ENCODE measurements around the gene NOLC1.
"Not testable (repeated sequence)": the region's sequence is repeated elsewhere in the genome, so short reads cannot be mapped to it uniquely, and the experiment has no call there.

The NOLC1 gene

DNA sequence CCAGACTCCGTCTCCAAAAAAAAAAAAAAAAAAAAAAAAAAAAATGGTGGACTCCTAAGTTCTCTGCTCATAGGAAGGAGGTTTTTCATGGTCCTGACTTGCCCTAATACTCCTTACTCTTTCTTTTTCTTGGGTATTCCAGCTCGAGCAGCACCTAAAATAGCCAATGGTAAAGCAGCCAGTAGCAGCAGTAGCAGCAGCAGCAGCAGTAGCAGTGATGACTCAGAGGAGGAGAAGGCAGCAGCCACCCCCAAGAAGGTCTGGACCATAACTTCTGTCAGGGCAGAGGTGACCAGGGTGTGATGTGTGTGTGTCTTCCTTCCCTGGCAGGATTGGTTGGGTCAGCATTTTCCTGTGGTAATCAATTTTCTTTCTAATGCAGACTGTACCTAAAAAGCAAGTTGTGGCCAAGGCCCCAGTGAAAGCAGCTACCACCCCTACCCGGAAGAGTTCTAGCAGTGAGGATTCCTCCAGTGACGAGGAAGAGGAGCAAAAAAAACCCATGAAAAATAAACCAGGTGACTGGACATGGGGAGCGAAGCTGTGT is 6.9 kb downstream of the NOLC1 start:
- DNase-seq, result no peak

DNA sequence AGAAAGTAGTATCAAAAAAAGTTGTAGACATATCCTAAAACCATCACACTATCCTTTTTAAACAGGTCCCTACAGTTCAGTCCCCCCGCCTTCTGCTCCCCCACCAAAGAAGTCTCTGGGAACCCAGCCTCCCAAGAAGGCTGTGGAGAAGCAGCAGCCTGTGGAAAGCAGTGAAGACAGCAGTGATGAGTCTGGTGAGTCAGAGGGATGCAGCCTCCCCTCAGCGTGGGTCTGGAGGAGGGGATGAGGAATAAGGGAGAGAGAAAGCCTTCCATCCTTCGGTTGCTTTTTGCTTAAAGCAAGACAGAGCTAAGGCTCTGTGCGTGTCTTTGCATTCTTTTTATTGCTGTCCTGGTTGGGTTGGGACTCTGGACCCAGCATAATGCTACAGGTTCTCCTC is 7.6 kb downstream of the NOLC1 start:
- DNase-seq, result no peak

DNA sequence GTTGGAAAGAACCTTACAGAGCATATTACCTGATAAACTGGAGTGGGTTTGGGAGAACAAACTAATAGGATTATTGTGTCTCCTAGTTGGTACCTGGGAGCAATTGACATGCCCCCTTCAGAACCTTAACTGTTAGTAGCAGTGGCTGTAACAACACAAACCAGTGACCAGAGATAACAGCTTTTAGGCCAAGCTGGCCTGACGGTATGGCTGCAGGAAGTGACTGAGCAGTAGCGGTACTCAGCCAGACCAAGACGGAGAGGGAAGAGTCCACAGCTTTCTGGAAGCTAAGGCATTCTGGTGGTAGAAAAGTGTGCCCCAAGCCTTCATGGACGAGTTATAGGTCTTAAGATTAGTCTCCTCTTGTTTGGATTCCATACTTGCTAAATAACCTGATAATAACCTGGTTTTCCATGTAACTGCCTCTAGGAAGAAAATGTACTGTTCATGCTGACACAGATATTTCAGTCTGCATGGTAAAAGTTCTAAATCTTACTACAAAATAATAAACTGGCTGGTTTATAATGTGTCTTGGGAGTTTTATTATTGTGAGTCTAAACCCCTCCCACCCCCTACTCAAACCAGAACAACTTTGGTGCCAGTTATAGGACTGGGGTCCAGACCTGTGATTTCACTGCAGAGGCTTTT is 11.3 kb downstream of the NOLC1 start:
- no peak for DNase-seq

DNA sequence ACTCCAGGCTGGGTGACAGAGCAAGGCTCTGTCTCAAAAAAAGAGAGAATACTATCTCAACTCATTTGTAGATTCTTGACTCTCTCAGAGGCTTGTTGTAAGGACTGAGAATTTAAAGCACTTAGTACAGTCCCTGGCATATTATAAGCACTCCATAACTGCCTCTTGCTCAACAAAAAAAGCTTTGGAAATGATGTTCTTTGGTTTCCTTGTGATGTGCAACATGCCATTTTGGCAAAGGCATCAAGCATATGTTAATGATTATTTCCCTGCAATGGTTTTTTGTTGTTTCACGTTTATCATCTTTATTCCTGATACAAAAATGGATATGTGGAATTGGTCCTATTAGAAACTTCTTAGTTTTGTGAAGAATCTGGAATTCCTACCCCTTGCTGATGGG is 15.7 kb downstream of the NOLC1 start:
- no peak for DNase-seq

DNA sequence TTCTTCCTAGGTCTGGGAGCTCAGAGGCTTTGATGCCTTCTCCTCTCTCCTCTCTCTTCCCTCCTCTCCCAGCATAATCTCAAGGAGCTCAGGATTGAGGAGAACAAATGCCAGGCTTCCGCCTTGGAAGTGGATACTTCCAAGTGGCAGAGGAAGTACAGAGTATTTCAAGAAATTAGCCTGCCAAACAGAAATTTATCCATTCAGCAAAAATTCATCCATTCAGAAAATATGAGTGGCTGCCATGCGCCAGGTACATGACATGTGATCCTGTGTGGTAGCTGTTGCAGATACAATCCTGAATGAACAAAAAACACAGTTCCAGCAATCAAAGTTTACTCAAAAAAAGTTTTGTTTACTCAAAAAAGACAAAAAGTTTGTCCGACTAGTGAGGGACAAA is 18.4 kb downstream of the NOLC1 start:
- DNase-seq, result no peak

DNA sequence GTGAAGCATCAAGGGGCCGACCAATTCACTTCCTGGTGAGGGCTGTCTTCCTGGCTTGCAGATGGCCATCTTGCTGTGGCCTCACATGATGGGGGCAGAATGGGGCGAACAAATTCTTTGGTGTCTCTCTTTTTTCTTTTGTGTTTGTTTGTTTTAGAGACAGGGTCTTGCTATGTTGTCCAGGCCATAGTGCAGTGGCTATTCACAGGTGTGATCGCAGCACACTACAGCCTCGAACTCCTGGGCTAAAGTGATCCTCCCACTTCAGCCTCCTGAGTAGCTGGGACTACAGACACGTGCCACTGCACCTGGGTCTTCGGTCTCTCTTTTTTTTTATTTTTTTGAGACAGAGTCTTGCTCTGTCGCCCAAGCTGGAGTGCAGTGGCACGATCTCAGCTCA is 20.1 kb downstream of the NOLC1 start:
- DNase-seq, result no peak

DNA sequence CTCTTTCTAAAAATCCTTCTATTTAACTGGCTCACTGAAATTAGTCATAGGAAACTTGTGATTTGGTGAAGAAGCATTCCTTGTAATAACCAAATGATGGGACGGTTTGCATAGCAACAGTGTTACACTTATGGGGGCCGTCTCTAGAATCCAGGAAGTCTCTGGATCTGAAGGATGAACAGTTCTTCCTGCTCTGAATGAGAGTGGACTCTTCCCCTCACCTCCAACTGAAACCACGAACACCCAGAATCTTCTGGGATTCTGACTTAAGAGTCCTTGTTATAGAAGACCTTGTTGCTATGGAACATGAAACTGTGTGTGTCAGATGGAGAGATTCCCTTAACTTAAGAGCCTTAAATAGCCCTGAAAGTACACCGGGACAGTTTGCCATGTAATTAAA is 23.2 kb downstream of the NOLC1 start:
- DNase-seq, result no peak

DNA sequence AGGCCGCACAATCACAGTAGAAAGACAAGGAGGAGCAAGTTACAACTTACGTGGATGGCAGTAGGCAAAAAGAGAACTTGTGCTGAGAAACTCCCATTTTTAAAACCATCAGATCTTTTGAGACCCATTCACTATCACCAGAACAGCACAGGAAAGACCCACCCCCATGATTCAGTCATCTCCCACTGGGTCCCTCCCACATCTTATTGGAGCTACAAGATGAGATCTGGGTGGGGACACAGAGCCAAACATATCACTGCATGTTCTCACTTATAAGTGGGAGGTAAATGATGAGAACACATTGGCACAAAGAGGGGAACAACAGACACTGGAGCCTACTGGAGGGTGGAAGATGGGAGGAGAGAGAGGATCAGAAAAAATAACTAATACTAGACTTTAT is 32.4 kb downstream of the NOLC1 start:
- DNase-seq, result no peak

DNA sequence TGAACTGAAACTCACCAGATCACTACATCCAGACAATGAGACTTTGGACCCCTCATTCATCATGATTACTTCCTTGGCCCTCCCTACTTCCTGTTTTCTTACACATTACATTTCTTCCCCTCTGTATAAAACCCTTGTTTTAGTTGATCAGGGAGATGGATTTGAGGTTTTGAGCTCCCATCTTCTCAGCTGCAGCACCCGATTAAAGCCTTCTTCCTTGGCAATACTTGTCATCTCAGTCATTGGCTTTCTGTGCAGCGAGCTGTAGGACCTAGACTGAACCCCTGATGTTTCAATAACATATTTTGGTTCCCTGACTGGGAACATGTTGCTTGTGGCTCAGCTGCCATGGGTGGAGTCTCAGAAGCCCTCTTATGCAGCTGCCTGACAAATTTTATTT is 33.1 kb downstream of the NOLC1 start:
- no peak for DNase-seq

DNA sequence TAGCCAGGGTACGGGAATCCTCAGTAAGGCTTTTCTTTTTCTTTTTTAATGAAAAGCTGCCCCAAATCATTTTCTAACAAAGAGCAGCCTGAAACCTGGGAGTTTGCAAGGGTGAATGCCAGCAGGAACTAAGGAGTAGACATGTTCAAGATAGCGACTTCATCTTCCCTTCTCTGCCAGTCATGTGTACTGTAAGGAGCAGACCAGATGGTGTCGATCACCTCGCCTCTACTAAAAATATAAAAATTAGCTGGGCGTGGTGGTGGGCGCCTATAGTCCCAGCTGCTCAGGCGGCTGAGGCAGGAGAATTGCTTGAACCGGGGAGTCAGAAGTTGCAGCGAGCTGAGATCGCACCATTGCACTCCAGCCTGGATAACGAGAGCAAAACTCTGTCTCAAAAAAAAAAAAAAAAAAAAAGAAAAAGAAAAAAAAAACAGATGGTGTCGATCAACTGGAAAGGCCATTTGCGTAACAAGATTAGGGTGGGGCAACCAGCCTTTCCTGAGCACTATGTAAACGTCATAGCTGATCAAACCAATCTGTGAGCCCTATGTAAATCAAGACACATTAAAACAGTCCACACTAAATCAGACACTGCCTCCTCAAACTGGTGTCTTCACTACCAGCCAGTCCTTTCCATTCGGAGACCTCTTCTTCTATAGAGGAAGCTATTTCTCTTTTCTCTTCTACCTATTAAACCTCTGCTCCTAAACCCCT is 33.8 kb downstream of the NOLC1 start:
- DNase-seq, result no peak

DNA sequence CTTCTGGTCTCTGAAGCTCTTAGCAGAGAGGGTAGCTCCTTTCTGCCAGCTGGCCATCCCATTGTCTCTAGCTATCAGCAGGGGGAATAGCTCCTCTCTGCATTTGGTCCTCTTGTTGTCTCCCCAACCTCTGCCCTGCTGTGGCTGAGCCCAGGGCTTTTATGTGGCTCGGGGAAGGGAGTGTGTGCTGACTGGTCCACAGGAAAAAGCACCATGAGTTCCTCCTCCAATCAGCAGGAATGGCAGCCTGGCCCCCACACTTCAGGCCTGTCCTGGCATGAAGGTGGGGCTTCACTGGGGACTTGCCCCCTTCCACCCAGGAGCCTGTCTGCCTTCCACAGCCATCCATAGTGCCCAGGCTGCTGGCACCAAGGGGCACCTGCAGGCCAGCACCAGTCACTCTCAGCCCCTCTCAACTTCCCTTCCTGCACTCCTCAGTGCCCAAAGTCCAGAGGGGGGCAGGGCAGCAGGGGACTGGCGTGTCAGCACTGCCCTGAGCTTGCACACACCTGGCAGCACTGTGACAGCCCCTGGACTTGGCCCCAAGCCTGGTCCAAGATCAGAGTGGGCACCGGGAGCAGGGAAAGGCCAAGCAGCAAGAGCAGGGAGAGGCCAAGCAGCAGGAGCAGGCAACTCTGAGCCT is 36.2 kb downstream of the NOLC1 start:
- DNase-seq, result no peak

DNA sequence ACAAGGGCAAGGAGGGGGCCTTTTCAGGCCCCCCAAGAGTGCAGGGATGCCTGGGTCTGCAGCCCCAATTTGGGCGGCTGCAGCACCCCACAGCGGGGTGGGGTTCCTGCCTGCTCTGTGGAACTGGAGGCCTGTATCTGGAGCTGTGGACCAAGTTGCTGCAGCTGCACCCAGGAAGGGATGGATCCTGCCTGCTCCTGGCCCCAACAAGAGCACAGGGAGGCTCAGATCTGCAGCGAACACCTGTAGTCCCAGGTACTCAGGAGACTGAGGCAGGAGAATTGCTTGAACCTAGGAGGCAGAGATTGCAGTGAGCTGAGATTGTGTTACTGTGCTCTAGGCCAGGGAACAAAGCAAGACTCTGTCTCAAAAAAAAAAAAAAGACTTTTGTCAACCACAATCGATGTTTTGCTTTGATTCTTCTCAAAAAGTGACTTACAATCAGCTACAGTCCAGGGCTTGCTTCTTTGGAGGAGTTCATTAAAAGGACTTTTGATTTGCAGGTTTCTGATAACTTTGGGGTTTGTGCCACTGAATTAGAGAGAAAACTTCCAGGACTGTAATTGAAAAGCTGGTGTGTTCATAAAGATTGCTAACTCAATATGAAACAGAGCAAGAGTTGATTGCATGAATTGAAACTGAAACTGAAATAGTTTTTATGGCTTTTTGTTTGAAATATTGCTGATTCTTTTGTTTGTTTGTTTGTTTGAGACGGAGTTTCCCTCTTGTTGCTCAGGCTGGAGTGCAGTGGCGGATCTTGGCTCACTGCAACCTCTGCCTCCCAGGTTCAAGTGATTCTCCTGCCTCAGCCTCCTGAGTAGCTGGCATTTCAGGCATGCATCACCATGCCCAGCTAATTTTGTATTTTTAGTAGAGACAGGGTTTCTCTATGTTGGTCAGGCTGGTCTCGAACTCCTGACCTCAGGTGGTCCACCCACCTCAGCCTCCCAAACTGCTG is 37.0 kb downstream of the NOLC1 start:
- DNase-seq, result not testable (repeated sequence)

DNA sequence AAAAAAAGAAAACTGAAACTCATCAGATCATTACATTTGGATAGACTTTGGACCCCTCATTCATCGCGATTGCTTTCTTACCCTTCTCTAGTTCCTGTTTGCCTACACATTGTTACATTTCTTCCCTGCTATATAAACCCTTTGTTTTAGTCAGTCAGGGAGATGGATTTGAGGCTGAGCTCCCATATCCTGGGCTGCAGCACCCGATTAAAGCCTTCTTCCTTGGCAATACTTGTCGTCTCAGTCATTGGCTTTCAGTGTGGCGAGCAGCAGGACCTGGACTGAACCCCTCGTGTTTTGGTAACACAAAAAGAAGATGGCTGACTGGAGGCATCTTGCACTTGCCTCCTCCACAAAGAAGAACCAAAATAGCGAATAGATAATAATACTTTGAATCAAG is 39.8 kb downstream of the NOLC1 start:
- DNase-seq, result no peak

DNA sequence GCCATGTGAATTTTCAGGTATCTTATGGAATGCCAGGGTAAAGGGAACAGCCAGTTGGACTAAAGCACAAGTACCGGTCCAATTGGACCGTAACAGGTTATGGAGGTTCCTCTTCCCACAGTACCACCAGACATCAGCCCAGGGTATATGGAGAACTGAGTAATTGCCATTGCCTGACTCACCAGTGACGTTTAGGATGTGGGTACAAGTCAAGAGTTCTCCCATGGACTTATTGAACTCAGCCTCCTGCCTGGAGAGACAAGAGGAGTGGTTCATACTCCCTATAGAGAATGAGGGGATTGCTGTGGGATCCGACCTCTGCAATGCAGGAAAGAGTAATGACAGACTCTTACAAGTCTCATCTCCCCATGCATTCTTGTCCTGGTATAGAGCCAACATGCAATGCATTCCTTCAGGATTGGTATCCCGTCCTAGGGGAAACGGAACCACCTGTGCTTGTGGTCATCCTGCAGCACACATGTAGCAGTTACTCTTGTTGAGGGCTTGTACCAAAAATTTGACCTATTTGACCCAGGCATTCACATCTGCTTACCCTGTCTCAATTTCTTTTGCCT is 43.2 kb downstream of the NOLC1 start:
- DNase-seq, result no peak

DNA sequence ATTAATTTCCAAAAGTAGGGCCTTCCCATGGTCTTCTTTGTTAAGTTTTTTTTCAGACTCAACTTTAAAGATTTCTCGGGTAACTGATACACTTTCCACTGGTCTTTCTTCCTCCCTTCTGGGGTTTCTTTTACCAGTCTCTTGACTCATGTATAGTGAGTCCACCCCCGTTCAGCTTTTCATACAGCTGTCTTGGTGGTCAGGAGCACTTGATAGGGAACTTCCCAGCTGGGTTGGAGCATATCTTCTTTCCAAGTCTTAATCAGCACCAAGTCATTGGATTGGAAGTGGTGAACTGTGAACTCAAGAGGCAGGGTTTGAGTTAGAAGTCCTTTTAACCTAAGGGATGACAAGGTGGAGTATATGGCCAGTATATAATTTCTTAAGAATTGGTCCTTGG is 44.7 kb downstream of the NOLC1 start:
- no peak for DNase-seq

DNA sequence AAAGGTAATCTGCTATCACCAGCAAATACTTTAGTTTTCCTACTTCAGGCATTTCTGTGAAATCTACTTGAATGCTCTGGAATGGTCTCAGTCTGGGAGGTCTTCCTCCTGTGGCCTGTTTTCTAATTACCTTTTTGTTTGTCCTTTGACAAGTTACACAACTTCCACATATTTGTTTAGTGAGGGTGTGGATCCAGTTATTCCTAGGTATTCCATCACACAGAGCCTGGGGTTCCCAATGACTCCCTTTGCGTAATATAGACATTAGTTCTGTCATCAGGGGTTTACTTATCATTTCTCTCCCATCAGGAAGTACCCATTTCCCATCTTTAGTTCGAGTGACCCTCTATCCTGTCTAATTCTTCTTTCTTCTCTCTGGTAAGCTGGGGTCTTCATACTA is 45.8 kb downstream of the NOLC1 start:
- no peak for DNase-seq

DNA sequence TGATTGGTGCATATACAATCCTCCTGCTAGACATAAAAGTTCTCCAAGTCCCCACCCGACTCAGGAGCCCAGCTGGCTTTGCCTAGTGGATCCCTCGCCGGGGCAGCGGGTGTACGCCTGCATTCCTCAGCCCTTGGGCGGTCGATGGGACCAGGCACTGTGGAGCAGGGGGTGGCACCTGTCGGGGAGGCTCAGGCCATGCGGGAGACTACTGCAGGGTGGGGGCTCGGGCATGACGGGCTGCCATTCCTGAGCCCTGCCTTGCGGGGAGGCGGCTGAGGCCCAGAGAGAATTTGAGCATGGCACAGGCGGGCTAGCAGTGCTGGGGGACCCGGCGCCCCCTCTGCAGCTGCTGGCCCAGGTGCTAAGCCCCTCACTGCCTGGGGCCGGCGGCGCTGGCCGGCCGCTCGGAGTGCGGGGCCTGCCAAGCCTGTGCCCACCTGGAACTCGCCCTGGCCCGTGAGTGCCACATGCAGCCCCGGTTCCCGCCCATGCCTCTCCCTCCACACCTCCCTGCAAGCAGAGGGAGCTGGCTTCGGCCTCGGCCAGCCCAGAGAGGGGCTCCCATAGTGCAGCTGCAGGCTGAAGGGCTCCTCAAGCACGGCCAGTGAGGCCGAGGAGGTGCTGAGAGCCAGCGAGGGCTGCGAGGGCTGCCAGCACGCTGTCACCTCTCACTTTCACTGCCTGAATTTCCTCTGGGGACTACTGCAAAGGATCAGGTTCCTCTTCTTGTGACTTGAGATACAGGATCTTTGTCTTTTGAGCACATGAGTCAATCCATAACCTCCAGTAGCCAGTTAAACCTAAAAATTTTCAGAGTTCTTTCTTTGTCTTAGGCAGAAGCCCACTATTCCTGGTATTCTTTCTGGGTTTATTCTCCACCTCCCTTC is 48.8 kb downstream of the NOLC1 start:
- no peak for DNase-seq

DNA sequence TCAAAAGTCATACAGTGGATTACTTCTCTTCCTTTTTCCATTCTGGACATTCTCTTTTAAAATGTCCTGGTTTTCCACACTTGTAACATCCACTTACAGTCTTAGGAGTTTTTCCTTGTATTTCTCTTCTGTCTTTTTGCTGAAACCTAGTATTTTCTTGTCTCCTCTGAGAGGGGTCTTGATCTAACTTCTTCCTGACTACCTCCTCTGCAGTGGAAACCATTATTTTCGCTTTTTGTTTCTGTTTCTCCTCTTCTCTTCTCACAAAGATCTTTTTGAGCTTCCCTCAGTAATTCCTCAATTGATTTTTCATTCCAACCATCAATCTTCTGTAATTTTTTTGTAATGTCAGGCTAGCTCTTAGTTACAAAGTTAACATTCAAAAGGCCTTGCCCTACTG is 50.2 kb downstream of the NOLC1 start:
- DNase-seq, result no peak

DNA sequence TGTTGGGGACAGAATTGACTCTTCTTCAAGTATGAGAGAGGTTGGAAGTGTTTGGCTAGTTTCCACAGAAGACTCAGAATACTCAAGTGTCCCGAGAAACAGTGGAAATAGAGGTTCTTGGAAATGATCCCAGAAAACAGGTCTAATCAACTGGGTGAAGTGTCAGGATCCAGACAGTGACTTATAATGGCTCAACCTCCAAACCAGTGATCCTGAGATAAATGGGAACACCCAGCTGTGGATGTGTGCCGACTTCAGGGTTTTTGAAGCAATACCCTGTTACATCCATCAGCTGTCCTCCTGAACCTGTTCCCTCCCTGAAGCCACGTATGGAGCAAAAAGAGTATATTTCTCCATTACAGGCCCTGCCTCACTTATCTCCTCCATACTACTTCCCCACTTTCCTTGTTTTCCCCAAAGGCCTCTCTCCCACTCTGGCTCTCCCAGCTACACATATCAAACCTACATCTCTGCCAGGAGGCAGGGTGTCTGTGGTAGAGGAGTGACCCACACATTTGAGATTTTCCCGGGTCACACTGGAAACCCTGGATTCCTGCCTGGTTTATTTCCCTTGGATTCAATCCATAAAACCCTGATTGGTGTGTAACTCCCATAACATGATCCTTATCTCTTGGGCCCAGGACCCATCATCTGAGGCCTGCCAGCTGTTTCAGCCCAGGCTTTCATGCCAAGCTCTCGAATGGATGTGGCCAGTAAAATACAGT is 56.3 kb downstream of the NOLC1 start:
- no peak for DNase-seq

DNA sequence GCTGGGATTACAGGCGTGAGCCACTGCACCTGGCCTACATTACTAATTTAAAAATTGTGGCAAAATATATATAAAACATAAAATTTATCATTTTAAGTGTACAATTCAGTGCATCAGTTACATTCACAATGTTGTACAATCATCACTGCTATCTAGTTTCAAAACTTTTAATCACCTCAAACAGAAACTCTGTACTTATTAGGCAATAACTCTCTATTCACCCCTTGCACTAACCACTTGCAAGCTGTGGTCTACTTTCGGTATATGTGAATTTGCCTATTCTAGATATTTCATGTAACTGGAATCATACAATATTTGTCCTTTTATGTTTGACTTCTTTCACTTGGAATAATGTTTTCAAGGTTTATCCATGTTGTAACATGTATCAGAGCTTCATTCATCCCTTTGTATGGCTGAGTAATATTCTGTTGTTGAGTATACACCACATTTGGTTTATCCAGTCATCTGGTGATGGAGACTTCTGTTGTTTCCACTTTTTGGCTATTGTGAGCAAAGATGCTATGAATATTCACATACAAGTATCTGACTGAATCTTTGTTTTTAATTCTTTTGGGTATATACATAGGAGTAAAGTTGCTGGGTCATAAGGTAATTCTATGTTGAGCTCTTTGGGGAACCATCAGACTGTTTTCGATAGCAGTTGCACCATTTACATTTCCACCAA is 59.6 kb downstream of the NOLC1 start:
- DNase-seq, result no peak

Measured in NCI-H1048 (cell line).